HG03139 (cell line): ENCODE data around the gene TSC22D1.
"Not testable (repeated sequence)": the region's sequence is repeated elsewhere in the genome, so short reads cannot be mapped to it uniquely, and the experiment has no call there.

Experiments
- ATAC-seq: cut with Tn5 transposase; IDR thresholded peaks from one replicate; pipeline ENCODE4 v1.9.1; 2021; ENCODE audit not compliant: unreplicated experiment

TSC22D1 gene

DNA sequence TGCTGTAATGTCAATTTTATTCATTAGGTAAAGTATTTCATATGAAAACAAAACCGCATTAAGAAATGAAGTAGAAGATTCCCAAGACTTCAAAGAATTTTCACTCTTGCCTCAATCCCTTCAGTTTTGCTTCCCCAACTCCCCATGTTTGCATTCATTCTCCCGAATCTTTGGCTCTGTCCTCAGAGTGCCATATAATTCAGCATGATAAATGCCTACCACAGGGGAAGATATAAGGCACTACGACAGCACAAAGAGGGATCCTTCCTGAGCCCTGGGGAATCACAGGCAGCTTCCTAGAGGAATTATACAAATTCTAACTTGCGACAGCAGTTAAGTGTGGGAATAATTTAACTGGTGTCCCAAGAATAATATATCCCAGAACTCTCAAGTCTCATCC lies 68.5 kb downstream of the TSC22D1 start:
- ATAC-seq: no peak

GRCh38 chr13:44506719-44507118 lies 69.4 kb downstream of the TSC22D1 start:
- ATAC-seq: no peak

DNA sequence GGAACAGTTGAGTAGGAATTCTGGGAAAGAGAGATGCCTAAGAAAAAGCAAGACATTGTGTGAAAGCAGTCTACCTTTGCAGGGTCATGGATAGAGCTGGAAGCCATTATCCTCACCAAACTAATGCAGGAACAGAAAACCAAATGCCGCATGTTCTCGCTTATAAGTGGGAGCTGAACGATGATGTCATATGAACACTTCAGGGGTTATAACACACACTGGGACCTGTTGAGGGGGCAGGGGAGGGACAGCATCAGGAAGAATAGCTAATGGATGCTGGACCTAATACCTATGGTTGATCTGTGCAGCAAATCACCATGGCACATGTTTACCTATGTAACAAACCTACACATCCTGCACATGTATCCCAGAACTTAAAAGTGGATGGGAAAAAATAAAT lies 69.9 kb downstream of the TSC22D1 start:
- no peak for ATAC-seq

GRCh38 chr13:44504116-44504515 lies 72.0 kb downstream of the TSC22D1 start:
- ATAC-seq: no peak

GRCh38 chr13:44498969-44499368 lies 77.2 kb downstream of the TSC22D1 start:
- ATAC-seq: no peak

DNA sequence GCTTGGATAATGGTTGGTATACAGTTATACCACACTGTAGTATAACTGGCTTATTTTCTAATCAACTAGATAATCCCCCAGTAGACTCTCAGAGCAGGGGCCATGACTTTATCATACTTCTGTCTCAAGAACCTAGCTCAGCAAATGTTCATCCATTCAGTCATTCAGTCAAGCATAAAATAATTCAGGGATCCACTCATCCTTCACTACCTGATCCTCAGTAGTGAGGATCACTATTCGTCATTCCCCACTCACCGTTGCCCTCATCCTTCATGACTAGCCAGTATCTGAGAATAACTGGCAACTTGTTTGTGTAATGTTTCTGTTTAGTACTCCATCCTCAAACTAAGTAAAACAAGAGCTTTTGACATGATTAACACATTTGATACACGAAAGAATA lies 77.6 kb downstream of the TSC22D1 start:
- no peak for ATAC-seq

GRCh38 chr13:44497801-44498200 lies 78.3 kb downstream of the TSC22D1 start:
- no peak for ATAC-seq

DNA sequence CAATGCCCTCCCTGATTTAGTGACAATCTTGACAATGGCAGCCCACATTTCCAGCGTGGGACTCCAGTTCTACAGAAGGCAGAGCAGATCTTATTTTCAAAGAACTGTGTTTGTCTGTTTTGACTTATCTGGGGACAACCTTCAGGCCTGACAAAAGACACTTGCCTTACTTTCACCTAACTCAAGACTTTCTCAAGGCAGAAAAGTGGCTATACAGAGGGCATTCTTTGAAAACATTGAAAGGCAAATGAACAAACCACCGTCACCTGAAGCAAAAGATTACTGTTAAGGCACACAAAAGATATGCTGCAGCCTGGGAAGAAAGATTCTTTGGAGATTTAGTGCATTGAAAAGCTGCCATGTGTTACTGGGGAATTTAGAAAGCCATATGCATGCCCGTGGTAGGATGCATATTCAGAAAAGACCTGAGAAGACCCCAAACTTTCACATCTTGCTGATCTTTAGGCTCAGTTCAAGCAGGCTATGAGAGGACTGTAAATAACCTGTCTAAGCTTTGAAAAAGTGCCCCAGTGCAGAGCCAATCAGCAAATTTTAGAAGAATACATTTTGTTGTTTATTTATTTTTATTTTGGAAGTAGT lies 82.8 kb downstream of the TSC22D1 start:
- no peak for ATAC-seq

DNA sequence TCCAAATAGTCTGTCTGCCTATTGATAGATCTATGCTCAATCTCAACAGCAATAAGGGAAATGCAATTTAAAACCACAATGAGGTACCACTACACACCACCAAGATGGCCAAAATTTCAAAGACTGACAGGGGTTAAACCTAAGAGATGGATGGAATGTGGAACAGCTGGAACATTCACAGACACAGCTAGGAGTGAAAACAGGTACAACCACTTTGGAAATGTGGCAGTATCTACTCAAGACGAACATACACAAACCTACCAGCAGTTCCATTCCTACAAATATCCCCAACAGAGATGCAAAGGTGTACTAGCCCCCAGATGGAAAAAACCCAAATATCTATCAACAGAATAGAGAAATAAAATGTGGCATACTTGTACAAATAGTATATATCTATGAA lies 86.4 kb downstream of the TSC22D1 start:
- no peak for ATAC-seq

- no peak for ATAC-seq
Measured at GRCh38 chr13:44487989-44488388, 88.1 kb downstream of the TSC22D1 start.

DNA sequence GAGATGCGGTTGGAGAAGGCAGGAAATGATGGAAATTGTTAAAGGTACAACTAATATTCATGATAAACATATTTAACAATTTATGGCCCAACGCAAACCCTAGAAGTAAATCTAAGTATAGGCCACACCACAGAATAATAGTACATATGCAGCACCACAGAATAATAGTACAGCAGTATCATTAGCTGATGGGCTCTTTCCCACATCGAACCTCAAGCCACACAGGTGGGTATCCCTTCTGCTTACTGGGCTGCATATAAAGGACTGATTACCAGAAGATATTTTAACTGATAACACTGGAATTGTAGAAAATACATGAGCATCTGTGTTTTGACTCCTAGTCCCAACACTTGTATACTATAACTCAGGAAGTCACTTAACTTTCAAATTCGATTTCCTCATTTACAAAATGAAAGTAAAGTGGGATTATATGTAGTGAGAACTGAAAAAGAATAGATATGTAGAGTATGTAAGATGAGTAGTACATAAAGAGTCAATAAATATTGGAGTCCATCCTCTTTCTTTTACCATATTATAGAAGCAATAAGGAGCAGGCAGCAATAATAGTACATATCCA lies 91.5 kb downstream of the TSC22D1 start:
- ATAC-seq: no peak

DNA sequence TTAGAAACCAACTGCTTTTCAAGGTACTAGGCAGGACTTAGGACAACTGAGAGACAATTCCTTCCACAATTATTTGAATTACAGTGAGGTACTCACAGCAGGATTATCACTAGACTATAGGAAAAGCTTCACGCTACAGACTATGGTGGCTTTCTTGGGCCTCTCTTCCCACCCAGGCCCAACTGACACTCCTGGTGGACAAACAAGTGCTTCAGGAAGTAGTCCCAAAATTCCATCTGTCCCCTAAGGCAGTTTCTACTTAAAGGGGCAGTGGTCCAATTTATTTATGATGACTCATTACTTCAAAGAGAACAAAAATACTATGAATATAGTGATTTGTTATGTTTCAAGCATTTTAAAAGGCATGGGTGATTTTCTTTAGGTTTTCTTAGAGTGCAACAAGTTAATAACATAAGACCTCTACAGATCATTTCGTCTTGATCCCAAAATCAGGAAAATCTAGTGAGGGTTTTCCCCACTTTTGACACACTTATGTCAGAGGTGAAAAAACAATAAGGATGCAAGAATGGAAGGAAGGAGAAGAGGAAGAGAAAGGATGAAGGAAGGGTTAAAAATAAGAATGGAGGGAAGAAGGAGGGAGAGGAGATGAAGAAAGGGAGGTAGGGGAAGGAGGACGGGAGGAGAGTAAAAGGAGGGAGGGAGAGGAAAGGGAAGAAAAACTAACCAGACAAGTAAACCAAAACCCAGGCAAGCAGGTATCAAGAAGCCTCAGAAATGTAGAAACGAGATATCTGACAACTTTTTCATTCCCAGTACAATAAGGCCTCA lies 101.8 kb downstream of the TSC22D1 start:
- no peak for ATAC-seq

DNA sequence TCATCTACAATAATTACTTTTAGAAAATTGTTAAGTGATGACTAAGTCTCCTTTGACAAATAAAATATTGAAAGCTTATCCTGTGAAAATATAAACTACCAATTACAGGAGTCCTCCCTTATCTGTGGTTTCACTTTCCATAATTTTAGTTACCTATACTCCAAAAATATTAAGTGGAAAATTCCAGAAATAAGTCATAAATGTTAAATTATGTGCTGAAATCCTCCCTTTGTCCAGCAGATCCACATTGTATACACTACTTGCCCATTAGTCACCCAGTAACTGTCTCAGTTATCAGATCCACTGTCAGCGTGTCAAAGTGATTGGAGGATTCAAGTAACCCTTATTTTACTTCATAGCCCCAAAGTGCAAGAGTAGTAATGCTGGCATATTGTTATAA lies 104.4 kb downstream of the TSC22D1 start:
- no peak for ATAC-seq

DNA sequence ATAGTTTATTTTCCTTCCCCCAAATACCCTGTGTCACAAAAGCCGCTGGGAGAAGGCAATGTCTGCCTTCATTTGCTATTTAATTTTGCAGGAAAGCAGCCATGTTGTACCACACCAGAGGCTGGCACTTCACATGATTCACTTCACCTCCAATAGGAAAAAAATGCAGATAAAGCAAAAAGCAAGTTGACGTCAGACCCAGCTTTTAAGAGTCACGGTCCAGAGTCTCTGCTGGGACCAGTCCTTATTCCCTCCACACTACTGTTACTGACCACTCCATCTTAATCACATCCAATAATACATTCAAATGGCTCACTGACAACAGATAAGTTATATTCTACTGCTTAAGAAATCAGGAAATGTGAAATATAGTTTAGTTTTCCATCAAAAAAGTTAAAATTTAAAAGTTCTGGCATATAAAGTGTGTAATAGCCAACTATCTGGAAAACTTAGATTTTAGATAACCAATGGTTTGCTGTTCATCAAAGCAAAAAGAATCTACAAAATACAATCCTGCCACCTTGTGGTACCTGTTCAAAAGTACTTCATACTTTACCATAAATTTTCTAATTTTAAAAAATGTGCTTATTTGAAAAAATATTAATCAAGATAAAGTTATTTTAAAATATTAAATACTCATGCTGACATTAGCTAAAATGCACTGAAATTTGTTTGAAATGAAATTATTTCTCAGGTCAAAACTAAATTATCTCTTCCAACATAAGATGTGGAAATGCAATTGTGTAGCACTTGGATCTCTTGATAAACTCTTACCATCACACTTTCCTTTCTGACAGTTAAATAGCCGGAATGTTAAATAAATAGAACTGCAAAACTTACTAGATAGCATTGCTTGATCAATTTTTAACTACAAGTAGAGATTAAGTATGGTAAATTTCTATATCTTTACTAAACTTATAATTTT lies 105.2 kb downstream of the TSC22D1 start:
- ATAC-seq: no peak

DNA sequence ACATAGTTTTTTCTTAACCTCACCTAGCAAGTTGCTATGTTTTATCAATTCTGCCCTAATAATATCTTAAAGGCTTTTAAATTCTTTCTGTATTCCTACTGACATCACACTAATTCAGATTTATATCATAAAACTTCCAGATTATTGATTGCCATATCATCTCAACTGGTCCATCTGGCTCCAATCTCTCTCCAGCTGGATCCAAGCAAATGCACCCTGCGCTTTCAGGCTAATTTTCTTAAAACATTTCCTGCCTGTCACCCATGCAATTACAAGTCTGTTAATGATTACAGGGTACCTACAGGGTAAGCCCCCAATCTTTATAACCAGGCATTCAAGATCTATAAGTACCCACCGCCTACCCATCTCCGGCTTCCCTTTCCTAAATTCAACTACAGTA lies 107.3 kb downstream of the TSC22D1 start:
- ATAC-seq: no peak

GRCh38 chr13:44465318-44465717 lies 110.8 kb downstream of the TSC22D1 start:
- ATAC-seq: no peak

- no peak for ATAC-seq
Measured at GRCh38 chr13:44464471-44464870, 111.7 kb downstream of the TSC22D1 start.

DNA sequence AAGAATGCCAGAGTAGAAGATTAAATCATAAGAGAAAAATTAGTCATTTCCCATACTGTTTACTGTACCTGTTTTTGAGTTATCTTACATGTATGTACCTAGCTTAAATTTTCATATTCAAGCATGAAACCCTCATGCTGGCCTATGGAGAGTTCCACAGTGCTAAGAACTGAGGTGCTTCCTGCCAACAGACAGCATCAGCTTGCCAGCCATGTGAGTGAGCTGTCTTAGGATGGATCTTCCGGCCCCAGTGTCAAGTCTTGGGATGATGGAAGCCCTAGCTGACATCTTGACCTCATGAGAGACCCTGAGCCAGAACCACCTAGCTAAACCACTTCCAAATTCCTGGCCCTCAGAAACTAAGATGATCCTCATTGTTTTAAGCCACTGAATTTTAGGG lies 112.4 kb downstream of the TSC22D1 start:
- ATAC-seq: no peak

DNA sequence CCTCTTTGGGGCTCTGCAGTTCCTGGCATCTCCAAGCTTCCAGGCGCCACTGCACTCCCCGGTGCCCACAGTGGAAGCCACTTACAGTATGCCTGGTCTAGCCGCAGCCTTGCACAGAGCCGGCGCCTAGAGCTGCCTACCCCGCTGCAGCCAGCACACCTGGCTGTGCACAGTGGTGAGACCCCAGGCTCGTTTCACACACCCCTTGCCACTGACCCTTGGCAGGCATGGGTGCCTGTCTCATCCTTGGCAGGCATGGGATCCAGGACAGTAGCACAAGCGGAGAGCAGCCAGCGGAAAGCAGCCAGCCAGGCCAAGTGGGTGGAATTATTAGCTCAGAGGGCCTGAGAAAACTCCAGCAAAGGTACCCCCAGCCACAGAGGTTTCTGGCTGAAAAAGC lies 116.5 kb downstream of the TSC22D1 start:
- ATAC-seq: no peak

- ATAC-seq: no peak
Measured at GRCh38 chr13:44458313-44458975, 117.7 kb downstream of the TSC22D1 start.

DNA sequence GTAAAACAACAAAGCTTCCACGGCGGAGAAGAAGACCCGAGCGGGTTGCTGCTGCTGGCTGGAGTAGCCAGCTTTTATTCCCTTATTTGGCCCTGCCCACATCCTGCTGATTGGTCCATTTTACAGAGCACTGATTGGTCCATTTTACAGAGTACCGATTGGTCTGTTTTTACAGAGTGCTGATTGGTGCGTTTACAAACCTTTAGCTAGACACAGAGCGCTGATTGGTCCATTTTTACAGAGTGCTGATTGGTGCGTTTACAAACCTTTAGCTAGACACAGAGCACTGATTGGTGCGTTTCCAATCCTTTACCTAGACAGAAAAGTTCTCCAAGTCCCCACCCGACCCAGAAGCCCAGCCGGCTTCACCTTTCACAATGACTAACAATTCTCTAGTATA lies 119.9 kb downstream of the TSC22D1 start:
- not testable (repeated sequence) for ATAC-seq
